ENCODE results near the gene AGAP1.
"Not testable (repeated sequence)": the region's sequence is repeated elsewhere in the genome, so short reads cannot be mapped to it uniquely, and the experiment has no call there.

Gene AGAP1

DNA sequence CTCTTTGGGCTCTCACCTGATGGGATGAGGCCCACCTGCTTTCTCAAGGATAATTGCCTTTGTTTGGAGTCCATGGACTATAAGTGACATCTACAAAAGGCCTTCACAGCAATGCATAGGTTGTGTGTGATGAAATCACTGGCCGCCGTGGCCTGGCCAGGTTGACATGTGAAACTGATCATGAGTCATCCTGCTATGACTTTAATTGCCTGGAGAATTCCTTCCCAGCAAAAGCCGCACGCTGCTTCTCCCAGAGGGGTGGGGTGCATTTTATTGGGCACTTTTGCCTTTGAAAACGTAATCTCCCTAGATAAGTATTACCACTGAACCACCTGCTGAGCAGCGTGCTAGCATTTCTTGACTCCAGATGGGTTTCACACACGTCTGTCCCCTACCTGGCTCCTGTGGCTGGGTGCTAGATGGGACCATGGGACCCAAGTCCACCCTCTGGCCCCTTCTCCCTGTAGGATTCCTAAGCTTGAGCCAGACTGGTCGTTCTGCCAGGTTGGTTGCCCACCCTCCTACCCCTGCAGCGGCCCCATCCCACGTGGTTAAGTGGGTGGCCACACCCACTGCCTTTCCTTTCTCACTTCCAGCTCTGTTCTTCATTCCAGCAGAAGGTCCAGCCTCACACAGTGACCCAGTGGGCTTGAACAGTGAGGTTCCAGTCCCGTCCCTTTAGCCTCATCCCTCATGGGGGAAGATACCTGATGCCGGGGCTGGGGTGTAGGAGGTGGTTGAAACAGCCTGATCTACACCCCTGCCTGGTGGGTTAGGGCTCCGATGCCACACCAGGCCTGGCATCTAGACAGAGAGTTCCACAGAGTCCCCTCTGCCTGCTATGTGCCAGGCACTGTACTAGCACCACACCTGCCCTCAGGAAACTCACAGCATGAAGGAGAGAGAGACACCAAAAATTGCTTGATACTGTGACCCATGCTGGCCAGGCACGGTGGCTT is 584.7 kb downstream of the AGAP1 start:
- DNase-seq (ENCODE audit: low read depth in 1 of 2, low spot score in 1 of 2), result no peak

GRCh38 chr2:236080412-236080811 is 586.6 kb downstream of the AGAP1 start:
- DNase-seq (ENCODE audit: low read depth in 1 of 2, low spot score in 1 of 2), result no peak

- no peak for DNase-seq (ENCODE audit: low read depth in 1 of 2, low spot score in 1 of 2)
Observed at GRCh38 chr2:236081171-236081570, 587.3 kb downstream of the AGAP1 start.

GRCh38 chr2:236082061-236082460 is 588.2 kb downstream of the AGAP1 start:
- no peak for DNase-seq (ENCODE audit: low read depth in 1 of 2, low spot score in 1 of 2)

DNA sequence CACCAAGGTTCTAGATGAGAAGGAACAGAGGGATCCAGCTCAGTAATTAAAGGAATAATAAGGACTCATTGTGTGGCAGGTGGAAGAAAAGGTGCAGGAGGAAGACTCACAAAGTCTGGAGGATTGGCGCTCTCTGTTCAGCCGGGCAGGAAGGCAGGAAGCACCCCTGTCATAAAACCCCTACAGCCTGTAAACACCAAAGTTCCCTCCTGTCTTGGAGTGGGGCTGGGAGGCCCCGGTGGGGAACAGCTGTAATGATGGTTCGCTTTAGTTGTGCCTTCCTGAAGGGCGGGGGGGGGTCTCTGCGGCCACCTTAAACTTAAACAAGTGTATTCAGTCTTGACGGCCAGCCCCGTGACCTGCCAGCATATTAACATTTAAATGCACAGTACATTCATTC is 590.1 kb downstream of the AGAP1 start:
- DNase-seq (ENCODE audit: low read depth in 1 of 2, low spot score in 1 of 2), result no peak

- no peak for DNase-seq (ENCODE audit: low read depth in 1 of 2, low spot score in 1 of 2)
Observed at GRCh38 chr2:236085211-236085610, 591.4 kb downstream of the AGAP1 start.

GRCh38 chr2:236085647-236086046 is 591.8 kb downstream of the AGAP1 start:
- DNase-seq (ENCODE audit: low read depth in 1 of 2, low spot score in 1 of 2), result no peak

DNA sequence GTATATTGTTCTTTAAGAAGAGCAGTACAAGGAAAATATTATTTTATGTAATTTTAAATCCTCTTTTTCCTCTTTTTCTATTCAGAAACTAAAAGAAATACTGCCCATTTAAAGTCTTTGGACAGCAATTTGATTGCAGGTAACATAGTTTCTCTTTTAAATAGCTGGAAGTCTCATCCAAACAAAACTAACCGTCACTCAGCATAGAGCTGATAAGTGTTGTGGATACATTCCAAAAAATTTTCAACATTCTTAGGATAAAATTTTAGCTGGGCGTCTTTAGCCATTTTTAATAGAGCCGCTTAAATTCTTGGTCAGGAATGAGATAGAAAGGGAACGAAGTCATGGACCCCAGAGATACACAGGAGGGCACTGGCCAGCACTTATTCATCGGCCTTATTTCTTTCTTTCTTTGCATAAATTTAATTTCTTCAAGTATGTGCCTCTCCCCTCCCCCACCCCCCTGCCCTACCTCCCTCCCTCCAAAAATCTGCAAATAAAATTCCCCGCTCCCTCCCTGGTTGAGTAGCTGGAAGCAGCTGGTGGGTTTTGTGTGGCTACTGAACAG is 592.6 kb downstream of the AGAP1 start:
- no peak for DNase-seq (ENCODE audit: low read depth in 1 of 2, low spot score in 1 of 2)

DNA sequence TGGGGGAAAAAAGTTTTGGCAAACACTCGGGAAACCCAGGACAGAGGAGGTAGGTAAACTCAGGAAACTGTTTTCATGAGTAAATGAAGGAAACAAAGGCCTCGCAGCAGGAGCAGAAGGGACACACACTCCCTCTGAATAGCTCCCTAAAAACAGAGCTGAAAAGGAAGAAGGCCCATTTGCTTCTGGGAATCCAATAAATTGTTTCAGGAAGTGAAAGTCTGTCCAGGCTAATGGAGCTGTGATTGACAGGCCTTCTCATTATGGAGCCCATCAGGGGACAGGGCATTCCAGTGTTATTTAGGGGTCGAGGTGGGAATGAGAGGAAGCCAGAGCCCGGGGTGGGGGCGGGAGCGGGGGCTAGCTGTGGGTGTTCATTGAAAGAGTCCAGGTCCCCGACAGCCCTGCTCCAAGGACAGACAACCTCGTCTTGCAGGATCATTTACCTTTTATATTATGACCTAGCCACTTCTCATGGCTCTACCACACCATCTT is 593.2 kb downstream of the AGAP1 start:
- DNase-seq (ENCODE audit: low read depth in 1 of 2, low spot score in 1 of 2), result no peak

- no peak for DNase-seq (ENCODE audit: low read depth in 1 of 2, low spot score in 1 of 2)
Observed at GRCh38 chr2:236088368-236089057, 594.7 kb downstream of the AGAP1 start.

GRCh38 chr2:236089271-236090026 is 595.6 kb downstream of the AGAP1 start:
- no peak for DNase-seq (ENCODE audit: low read depth in 1 of 2, low spot score in 1 of 2)

DNA sequence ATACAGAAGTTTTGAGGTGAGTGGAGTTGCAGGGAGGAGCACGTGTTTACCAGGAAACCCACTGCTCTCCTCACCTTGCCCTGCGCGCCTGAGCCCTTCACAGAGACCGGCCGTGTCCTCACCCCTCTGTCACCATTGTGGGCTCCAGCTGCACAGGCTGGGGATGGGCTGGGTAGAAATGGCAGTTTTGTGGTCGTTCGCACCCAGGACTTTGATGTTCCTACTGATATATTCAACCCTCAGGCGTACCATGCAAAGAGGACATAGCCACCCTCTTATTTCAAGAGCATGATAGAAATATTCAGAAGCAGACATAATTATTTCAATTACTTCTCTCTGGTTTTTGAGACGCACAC is 596.2 kb downstream of the AGAP1 start:
- DNase-seq (ENCODE audit: low read depth in 1 of 2, low spot score in 1 of 2), result no peak

DNA sequence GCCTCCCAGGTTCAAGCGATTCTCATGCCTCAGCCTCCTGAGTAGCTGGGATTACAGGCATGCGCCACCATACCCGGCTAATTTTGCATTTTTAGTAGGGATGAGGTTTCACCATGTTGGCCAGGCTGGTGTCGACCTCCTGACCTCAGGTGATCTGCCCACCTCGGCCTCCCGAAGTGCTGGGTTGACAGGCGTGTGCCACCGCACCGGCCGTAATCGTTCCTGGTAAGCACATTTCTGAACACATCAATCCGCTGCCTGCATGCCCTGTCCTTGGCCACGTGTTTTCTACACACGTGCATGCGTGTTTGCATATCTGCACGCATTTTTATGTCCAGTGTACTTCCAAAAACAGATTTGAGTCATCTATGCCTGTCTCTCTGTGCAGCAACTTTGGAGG is 597.0 kb downstream of the AGAP1 start:
- DNase-seq (ENCODE audit: low read depth in 1 of 2, low spot score in 1 of 2), result not testable (repeated sequence)

- DNase-seq (ENCODE audit: low read depth in 1 of 2, low spot score in 1 of 2), result no peak
Observed at GRCh38 chr2:236092714-236093113, 598.9 kb downstream of the AGAP1 start.

DNA sequence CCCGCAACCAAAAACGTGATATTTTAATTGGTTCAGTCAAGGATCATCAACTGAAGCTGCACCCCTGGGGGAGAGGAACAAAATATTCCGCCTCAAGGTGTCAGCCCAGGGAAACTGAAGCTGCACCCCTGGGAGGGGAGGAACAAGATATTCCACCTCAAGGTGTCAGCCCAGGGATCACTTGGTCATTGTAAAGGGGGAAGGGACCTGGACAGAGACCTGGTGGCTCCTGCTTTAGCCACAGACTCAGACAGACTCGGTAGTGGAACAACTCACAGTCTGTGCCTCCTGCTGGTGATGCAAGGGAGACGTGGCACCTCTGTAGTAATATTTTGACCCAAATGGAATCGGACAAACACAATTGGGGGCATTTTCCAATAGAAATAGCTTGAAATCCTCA is 599.3 kb downstream of the AGAP1 start:
- DNase-seq (ENCODE audit: low read depth in 1 of 2, low spot score in 1 of 2), result no peak

GRCh38 chr2:236095504-236095903 is 601.7 kb downstream of the AGAP1 start:
- DNase-seq (ENCODE audit: low read depth in 1 of 2, low spot score in 1 of 2), result no peak

GRCh38 chr2:236101311-236101950 is 607.6 kb downstream of the AGAP1 start:
- DNase-seq (ENCODE audit: low read depth in 1 of 2, low spot score in 1 of 2), result no peak

- DNase-seq (ENCODE audit: low read depth in 1 of 2, low spot score in 1 of 2), result no peak
Observed at GRCh38 chr2:236102971-236103370, 609.1 kb downstream of the AGAP1 start.

- DNase-seq (ENCODE audit: low read depth in 1 of 2, low spot score in 1 of 2), result no peak
Observed at GRCh38 chr2:236103981-236104380, 610.1 kb downstream of the AGAP1 start.

DNA sequence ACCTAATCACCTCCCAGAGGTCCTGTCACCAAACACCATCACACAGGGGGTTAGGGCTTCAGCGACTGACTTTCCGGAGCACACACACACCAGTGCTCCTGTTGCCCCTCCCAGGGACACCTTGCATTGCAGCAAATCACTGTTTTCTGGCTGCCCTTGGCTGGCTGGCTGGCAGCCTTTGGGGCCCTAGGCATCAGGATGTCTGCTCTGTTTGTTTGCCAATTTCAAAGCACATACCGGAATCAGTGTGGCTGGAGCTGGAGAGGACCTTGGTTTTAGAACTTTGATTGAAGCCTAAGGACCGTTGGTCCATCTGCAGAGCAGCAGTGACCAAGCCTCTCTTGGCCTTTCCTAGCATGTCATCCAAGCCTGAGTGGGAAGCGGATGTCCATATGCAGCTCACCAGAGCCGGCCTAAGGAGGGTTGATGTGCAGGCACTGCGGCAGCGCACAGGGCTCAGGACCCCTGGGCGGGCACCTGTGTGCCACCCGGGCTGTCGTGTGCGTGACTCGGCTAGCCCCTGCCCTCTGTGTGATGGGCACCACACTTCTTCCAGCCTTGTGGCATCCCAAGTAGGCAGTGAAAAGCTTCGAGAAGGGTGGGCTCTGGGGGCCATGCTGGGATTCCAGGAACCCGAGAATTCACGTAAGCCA is 612.2 kb downstream of the AGAP1 start:
- no peak for DNase-seq (ENCODE audit: low read depth in 1 of 2, low spot score in 1 of 2)
